OCI-LY7 (cell line): ENCODE data around the gene HYLS1. TPM values are rescaled to one million over a fixed set of nuclear protein-coding genes. Genes with fewer than 3 reads are reported as not detected.

Source experiments
- BruUV-seq: library from RNA; stranded (reverse); fragments of 400-500 nt; replicated peaks from 2 replicates; lab custom pipeline; 2021; lab: Mats Ljungman, UMichigan
- CTCF ChIA-PET: fragments of 300-600 bp; sonication (Branson Sonifier 250); formaldehyde crosslinking; loops from one replicate; lab custom pipeline; 2022; ENCODE audit warnings: antibody characterized with exemption; ENCODE audit not compliant: unreplicated experiment; lab: Charles Lee
- POLR2A ChIA-PET: fragments of 300-600 bp; sonication (Branson Sonifier 250); formaldehyde crosslinking; loops from one replicate; lab custom pipeline; 2022; ENCODE audit warnings: antibody characterized with exemption; lab: Charles Lee
- DNase-seq: peaks from one replicate; pipeline ENCODE4 v3.0.0-alpha.2; 2015; ENCODE audit warnings: low spot score
- H2AFZ ChIP-seq: fragments of 200-600 bp; sonication (generic), shearing (Covaris generic); 2 replicates; pipeline ENCODE4 v1.6.1; 2014; ENCODE audit warnings: mild to moderate bottlenecking, antibody characterized with exemption, low read length, moderate library complexity
- H3K27ac ChIP-seq: fragments of 200-600 bp; sonication (generic); 2 replicates; pipeline ENCODE4 v1.5.1; 2014; ENCODE audit warnings: mixed run types, low read depth, mild to moderate bottlenecking, moderate library complexity, low read length, inconsistent platforms; ENCODE audit not compliant: poor library complexity, severe bottlenecking
- H3K36me3 ChIP-seq: fragments of 200-600 bp; sonication (generic); 2 replicates; pipeline ENCODE4 v1.6.1; 2014; ENCODE audit warnings: mild to moderate bottlenecking, antibody characterized with exemption, low read length, moderate library complexity, mixed read lengths; ENCODE audit not compliant: insufficient read depth
- H3K4me1 ChIP-seq: fragments of 200-600 bp; sonication (generic); 2 replicates; pipeline ENCODE4 v1.5.1; 2014; ENCODE audit warnings: mild to moderate bottlenecking, low read length; ENCODE audit not compliant: insufficient read depth, poor library complexity, severe bottlenecking
- H3K4me2 ChIP-seq: fragments of 200-600 bp; sonication (generic); 2 replicates; pipeline ENCODE4 v1.6.1; 2014; ENCODE audit warnings: mild to moderate bottlenecking, low read length
- H3K4me3 ChIP-seq: fragments of 200-600 bp; sonication (generic); 2 replicates; pipeline ENCODE4 v1.5.1; 2014; ENCODE audit warnings: mild to moderate bottlenecking, low read depth, low read length; ENCODE audit not compliant: poor library complexity, severe bottlenecking
- H3K79me2 ChIP-seq: fragments of 200-600 bp; sonication (generic); 2 replicates; pipeline ENCODE4 v1.6.1; 2016; ENCODE audit warnings: low read depth, mild to moderate bottlenecking, low read length, moderate library complexity, mixed read lengths; ENCODE audit not compliant: insufficient read depth
- H3K9me2 ChIP-seq: fragments of 200-600 bp; sonication (generic); 2 replicates; pipeline ENCODE4 v1.6.1; 2016; ENCODE audit warnings: mild to moderate bottlenecking, low read length, mixed read lengths; ENCODE audit not compliant: insufficient read depth
- H3K9me3 ChIP-seq: fragments of 200-600 bp; sonication (generic); 2 replicates; pipeline ENCODE4 v1.6.1; 2014; ENCODE audit warnings: mild to moderate bottlenecking, mixed run types, low read length, mixed read lengths
- H4K20me1 ChIP-seq: fragments of 200-600 bp; sonication (generic); 2 replicates; pipeline ENCODE4 v1.6.1; 2014; ENCODE audit warnings: mild to moderate bottlenecking, antibody characterized with exemption, low read length, moderate library complexity, mixed read lengths; ENCODE audit not compliant: insufficient read depth
- EZH2phosphoT487 ChIP-seq: fragments of 200-600 bp; sonication (generic); IDR thresholded peaks from 2 replicates; pipeline ENCODE4 v1.6.1; 2018; ENCODE audit warnings: low read depth, borderline replicate concordance, mild to moderate bottlenecking, mixed run types, antibody characterized with exemption, low read length, moderate library complexity, mixed read lengths
- intact Hi-C: fragments of 100-400 bp; cut with micrococcal nuclease; formaldehyde crosslinking; loops from one replicate; pipeline ENCODE4 v1.10.0; 2022; ENCODE audit not compliant: unreplicated experiment
- total RNA-seq, 2 experiments: library from RNA; depleted of rRNA in 1 of 2; stranded (reverse); fragments of >200 nt in 1 of 2; shearing (Covaris generic) in 1 of 2; gene quantifications; 2 replicates each; pipeline ENCODE4 v1.2.3, GENCODE V29; 2014 to 2022
- TF ChIP-seq, protein P1 (sequence below): fragments of 200-600 bp; sonication (generic); conservative IDR thresholded peaks from 2 replicates; pipeline ENCODE4 v1.5.1; 2014; ENCODE audit warnings: mild to moderate bottlenecking, antibody characterized with exemption, low read length, moderate library complexity, mixed read lengths

Gene HYLS1
- total RNA-seq, 2 experiments from 2014 or later: 18.3 to 31.5 TPM

GRCh38 chr11:125890447-125891100, 3.1 kb downstream of the HYLS1 start:
- H3K4me3 ChIP-seq: peak overlapping the region; percentile 83
- H2AFZ ChIP-seq: no peak overlapping the region
- peaks cover 58% of the 10 kb centered on the region for H3K36me3 ChIP-seq
- no peaks in the 10 kb centered on the region for H3K9me3 ChIP-seq
- DNase-seq: no peak
- ChIA-PET POLR2A (interaction anchor here (1.0 to 1.4 kb wide), 3 partner anchors 9 to 12 kb away, joined by 3 to 6 read pairs (median 4); partner anchors contain the start of gene PUS3), CTCF (interaction anchor here (0.8 kb wide), 1 partner anchor 52 kb away, joined by 3 read pairs; no protein-coding TSS in a partner anchor)
- peaks cover 39% of the 10 kb centered on the region for H3K4me1 ChIP-seq
- H3K4me2 ChIP-seq: peak overlapping the region; percentile 66
- H3K27ac ChIP-seq: no peak overlapping the region
- TSS peak; percentile 47 for BruUV-seq
- H4K20me1 ChIP-seq: peaks cover 10% of the 10 kb centered on the region
- intact Hi-C loops: no loop called here
- no peaks in the 10 kb centered on the region for H3K9me2 ChIP-seq
- peaks cover 88% of the 10 kb centered on the region for H3K79me2 ChIP-seq
- no peak for TF ChIP-seq EZH2phosphoT487
- TF ChIP-seq, protein P1, sequence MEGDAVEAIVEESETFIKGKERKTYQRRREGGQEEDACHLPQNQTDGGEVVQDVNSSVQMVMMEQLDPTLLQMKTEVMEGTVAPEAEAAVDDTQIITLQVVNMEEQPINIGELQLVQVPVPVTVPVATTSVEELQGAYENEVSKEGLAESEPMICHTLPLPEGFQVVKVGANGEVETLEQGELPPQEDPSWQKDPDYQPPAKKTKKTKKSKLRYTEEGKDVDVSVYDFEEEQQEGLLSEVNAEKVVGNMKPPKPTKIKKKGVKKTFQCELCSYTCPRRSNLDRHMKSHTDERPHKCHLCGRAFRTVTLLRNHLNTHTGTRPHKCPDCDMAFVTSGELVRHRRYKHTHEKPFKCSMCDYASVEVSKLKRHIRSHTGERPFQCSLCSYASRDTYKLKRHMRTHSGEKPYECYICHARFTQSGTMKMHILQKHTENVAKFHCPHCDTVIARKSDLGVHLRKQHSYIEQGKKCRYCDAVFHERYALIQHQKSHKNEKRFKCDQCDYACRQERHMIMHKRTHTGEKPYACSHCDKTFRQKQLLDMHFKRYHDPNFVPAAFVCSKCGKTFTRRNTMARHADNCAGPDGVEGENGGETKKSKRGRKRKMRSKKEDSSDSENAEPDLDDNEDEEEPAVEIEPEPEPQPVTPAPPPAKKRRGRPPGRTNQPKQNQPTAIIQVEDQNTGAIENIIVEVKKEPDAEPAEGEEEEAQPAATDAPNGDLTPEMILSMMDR: no peak

- H3K9me2 ChIP-seq: no peaks in the 10 kb centered on the region
- peaks cover 88% of the 10 kb centered on the region for H3K79me2 ChIP-seq
- intact Hi-C loops: no loop called here
- TF ChIP-seq, protein P1: no peak
- no peak for TF ChIP-seq EZH2phosphoT487
- BruUV-seq: no TSS peak
- DNase-seq: no peak
- H2AFZ ChIP-seq: no peak overlapping the region
- no peaks in the 10 kb centered on the region for H3K9me3 ChIP-seq
- ChIA-PET CTCF (no interaction called here), POLR2A (no interaction called here)
- H3K4me3 ChIP-seq: no peak overlapping the region
- H3K27ac ChIP-seq: no peak overlapping the region
- no peak overlapping the region for H3K4me2 ChIP-seq
- H3K36me3 ChIP-seq: peaks cover 72% of the 10 kb centered on the region
- H3K4me1 ChIP-seq: peaks cover 32% of the 10 kb centered on the region
- H4K20me1 ChIP-seq: peaks cover 10% of the 10 kb centered on the region
Measured at GRCh38 chr11:125892071-125892470, 4.6 kb downstream of the HYLS1 start.

DNA sequence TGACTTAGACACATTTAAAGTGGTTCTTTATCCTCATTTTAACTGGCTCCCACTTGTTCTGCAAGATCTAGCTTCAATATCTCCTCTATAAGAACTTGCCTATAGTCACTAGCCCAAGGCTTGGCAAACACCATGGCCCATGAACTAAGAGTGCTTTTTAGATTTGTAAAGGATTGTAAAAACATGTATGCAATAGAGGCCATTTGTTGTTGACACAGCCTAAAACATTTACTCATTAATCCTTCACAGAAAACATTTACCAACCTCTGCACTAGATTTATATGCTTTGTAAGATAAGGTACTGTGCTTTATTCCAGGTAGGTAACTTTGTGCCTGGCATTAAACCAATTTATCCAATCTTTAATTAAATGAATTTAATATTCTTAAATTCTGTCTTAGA, 5.5 kb downstream of the HYLS1 start:
- no peak for DNase-seq
- Histone ChIP-seq H3K27ac (no peak overlapping the region), H2AFZ (no peak overlapping the region), H3K4me2 (no peak overlapping the region), H3K4me3 (no peak overlapping the region), H3K79me2 (peaks cover 97% of the 10 kb centered on the region), H3K9me2 (no peaks in the 10 kb centered on the region), H3K4me1 (peaks cover 32% of the 10 kb centered on the region), H4K20me1 (peaks cover 14% of the 10 kb centered on the region), H3K36me3 (peaks cover 79% of the 10 kb centered on the region), H3K9me3 (no peaks in the 10 kb centered on the region)
- no TSS peak for BruUV-seq
- POLR2A ChIA-PET: interaction anchor here (1.0 kb wide), 1 partner anchor 9 kb away, joined by 3 read pairs; no protein-coding TSS in a partner anchor
- CTCF ChIA-PET: no interaction called here
- intact Hi-C loops: no loop called here
- no peak for TF ChIP-seq EZH2phosphoT487
- TF ChIP-seq, protein P1: no peak
